Measurements from ENCODE around the gene DNAJC5G. TPM values are rescaled to one million over a fixed set of nuclear protein-coding genes. Genes with fewer than 3 reads are reported as not detected.
A peak's percentile ranks its signal among the peaks of the same experiment; 100 is the strongest.

DNAJC5G gene
- total RNA-seq, 2 donors from 2014 or later: not detected

- Histone ChIP-seq H3K27me3 (peaks cover 52% of the 10 kb centered on the region), H3K9ac (ENCODE audit: low read depth in 2 of 2, low read length in 2 of 2) (no peak overlapping the region)
- DNase-seq: no peak
Measured at GRCh38 chr2:27261926-27262298, 13.3 kb upstream of the DNAJC5G start.

DNA sequence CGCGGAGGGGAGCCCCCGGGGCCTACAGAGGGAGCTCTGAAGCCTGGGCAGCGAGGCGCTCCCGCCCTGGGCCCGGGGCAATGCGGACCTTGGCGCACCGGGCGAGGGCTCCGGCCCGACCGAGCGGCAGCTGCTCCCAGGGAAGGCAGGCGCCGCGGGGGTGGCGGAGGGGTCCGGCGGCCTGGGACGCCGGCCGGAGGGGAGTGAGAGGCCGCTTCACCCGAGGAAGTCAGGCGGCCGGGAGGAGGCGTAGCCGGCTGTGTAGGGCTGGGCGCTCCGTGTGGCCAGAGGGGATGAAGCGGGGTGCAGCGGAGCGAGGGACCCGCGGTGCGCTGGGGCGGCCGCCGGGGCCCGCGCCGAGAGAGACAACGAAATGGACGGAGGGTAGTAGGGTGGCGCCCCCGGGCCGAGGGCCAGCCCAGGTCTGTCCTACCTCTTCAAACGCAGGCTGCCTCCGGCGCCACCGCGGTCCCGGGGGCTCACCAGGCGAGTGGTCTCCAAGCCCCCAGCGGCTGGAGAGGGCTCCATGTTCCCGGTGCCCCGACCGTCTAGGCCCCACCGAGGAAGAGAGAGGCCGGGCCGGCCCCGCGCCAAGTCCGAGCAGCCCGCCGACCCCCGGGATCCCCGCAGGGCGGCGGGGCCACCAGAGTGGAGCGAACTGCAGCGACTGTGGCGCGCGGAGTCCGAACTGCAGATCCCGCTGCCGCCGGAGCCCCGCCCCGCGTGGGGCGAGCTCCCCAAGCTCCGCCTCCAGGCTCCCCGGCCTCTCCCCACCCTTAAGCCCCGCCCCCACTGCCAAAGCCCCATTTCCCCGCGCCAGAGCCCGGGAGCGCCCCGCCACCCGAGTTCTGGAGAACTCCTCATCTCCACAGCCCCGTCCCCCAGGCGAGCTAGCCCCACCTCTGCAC, 12.6 kb upstream of the DNAJC5G start, which contains the start of gene SLC30A3:
TSS of gene SLC30A3 (minus strand) at position 669 of the 908 bp plus-strand sequence. CDS start at position 528, 141 bp downstream.
- Histone ChIP-seq H3K9me3 (no peaks in the 10 kb centered on the region), H3K27ac (no peak within 1 kb of the TSS), H3K36me3 (no peaks in the 10 kb centered on the region), H3K27me3 (peaks cover 52% of the 10 kb centered on the region), H3K4me1 (peaks cover 7% of the 10 kb centered on the region), H3K9ac (ENCODE audit: low read depth in 2 of 2, low read length in 2 of 2) (no peak within 1 kb of the TSS), H3K4me3 (peak within 1 kb of the TSS; percentile 50)
- TF ChIP-seq, protein P1, sequence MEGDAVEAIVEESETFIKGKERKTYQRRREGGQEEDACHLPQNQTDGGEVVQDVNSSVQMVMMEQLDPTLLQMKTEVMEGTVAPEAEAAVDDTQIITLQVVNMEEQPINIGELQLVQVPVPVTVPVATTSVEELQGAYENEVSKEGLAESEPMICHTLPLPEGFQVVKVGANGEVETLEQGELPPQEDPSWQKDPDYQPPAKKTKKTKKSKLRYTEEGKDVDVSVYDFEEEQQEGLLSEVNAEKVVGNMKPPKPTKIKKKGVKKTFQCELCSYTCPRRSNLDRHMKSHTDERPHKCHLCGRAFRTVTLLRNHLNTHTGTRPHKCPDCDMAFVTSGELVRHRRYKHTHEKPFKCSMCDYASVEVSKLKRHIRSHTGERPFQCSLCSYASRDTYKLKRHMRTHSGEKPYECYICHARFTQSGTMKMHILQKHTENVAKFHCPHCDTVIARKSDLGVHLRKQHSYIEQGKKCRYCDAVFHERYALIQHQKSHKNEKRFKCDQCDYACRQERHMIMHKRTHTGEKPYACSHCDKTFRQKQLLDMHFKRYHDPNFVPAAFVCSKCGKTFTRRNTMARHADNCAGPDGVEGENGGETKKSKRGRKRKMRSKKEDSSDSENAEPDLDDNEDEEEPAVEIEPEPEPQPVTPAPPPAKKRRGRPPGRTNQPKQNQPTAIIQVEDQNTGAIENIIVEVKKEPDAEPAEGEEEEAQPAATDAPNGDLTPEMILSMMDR (IDR thresholded peaks at IDR 0.05): no peak
- intact Hi-C loops (cut with DNase I): no loop called here
- peak; percentile 63 for DNase-seq

More at GRCh38 chr2:27261926-27262298, 13.3 kb upstream of the DNAJC5G start:
- Histone ChIP-seq H3K4me3 (peak overlapping the region; percentile 50), H3K27ac (no peak overlapping the region), H3K4me1 (peaks cover 7% of the 10 kb centered on the region), H3K36me3 (no peaks in the 10 kb centered on the region), H3K9me3 (no peaks in the 10 kb centered on the region)
- intact Hi-C loops (cut with DNase I): no loop called here
- TF ChIP-seq, protein P1 (IDR thresholded peaks at IDR 0.05): no peak

DNA sequence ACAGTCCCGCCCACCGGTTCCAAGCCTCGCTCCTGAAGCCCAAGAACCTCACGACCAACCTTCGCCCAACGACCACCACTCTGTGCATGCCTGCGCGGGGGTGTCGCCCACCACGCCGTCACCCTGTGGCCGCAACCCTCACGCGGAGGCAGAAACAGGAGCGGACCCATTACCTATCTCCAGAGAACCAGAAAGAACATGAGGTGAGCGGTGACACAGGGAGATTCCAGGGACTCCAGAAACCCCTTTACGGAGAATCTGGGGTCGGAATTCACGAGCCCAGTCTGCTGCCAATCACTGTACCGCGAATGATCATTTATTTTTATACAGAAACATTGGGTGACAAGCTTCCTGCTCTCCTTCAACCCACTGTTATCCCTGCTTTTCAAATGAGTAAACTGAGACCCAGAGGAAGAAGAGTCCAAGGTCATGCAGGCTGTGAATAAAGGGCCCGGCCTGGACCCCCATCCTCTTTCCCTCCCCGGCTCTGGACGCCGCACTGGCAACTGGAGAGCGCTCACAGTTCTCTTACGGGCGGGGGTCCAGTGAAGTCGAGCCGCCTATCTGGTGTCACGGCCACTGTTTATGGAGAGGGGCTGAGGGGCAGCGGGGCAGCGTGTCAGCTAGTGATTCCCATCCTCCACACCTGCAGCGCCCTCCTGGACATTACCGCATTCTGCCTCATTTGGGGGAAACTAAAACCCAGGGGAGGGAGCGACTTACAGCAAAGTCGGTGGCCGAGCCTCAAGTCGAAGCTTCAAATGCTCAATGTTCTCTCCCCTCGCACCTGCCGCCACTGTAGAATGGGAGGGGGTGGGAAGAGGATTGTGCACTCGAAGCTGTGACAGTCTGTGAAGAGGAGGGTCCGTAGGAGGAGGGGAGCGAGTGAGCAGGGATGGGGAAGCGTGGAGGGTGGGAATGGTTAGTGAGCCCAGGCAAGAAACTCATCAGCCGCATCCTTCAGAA, 11.7 kb upstream of the DNAJC5G start:
- H3K9ac ChIP-seq (ENCODE audit: low read depth in 2 of 2, low read length in 2 of 2): no peak overlapping the region
- H3K36me3 ChIP-seq: no peaks in the 10 kb centered on the region
- no peaks in the 10 kb centered on the region for H3K9me3 ChIP-seq
- H3K4me3 ChIP-seq: peak overlapping the region; percentile 50
- peaks cover 7% of the 10 kb centered on the region for H3K4me1 ChIP-seq
- peaks cover 52% of the 10 kb centered on the region for H3K27me3 ChIP-seq
- TF ChIP-seq, protein P1 (IDR thresholded peaks at IDR 0.05): no peak
- intact Hi-C loops (cut with DNase I): no loop called here
- DNase-seq: no peak
- H3K27ac ChIP-seq: no peak overlapping the region

- Histone ChIP-seq H3K27ac (no peak overlapping the region), H3K4me1 (peaks cover 7% of the 10 kb centered on the region), H3K36me3 (no peaks in the 10 kb centered on the region), H3K9ac (ENCODE audit: low read depth in 2 of 2, low read length in 2 of 2) (no peak overlapping the region), H3K27me3 (peaks cover 52% of the 10 kb centered on the region), H3K9me3 (no peaks in the 10 kb centered on the region), H3K4me3 (peak overlapping the region; percentile 19)
- no peak for DNase-seq
- TF ChIP-seq, protein P1 (IDR thresholded peaks at IDR 0.05): no peak
- intact Hi-C loops (cut with DNase I): no loop called here
Measured at GRCh38 chr2:27264253-27264752, 10.9 kb upstream of the DNAJC5G start.

Data from colonic mucosa (tissue), 4 donors.